Fibroblast of mammary gland (primary cell): Measurements from ENCODE around the gene EMP2.
"Not testable (repeated sequence)": the region's sequence is repeated elsewhere in the genome, so short reads cannot be mapped to it uniquely, and the experiment has no call there.

Source experiments
- DNase-seq: peaks from one replicate; pipeline ENCODE4 v3.0.0-alpha.2; 2010; ENCODE audit warnings: low read depth
- H3K4me3 ChIP-seq: 2 replicates; pipeline ENCODE4 v1.5.1; 2011; ENCODE audit warnings: low read depth, mild to moderate bottlenecking, low read length, moderate library complexity; ENCODE audit not compliant: control insufficient read depth
- TF ChIP-seq, protein P1 (sequence below): conservative IDR thresholded peaks from 2 replicates; pipeline ENCODE4 v1.5.1; 2011; ENCODE audit warnings: low read depth, low read length, inconsistent platforms; ENCODE audit not compliant: control insufficient read depth, insufficient read depth

Gene EMP2

DNA sequence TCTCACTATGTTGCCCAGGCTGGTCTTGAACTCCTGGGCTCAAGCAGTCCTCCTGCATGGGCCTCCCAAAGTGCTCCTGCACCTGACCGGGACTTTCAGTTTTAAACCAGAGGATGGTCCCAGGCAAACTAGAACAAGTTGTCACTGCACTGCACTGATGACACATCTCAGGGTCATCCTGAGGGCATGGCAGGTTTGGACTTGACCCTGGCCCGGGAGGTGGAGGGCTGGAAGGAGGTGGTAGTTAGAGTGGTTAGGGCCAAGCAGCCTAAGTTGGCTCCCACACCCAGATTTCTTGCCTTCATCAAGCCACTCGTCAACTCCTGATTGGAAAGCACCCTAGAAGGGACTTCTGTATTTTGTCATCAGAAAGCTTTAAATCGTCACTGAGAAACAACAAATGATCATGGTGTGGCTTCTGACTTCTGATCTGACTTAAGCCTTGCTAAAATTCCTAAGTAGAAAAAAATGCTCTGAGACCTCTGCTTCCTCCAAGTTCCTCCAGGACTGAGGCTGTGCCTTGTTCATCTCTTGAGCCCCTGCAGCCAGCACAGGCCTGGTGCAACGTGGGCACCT is 43.5 kb downstream of the EMP2 start:
- TF ChIP-seq, protein P1, sequence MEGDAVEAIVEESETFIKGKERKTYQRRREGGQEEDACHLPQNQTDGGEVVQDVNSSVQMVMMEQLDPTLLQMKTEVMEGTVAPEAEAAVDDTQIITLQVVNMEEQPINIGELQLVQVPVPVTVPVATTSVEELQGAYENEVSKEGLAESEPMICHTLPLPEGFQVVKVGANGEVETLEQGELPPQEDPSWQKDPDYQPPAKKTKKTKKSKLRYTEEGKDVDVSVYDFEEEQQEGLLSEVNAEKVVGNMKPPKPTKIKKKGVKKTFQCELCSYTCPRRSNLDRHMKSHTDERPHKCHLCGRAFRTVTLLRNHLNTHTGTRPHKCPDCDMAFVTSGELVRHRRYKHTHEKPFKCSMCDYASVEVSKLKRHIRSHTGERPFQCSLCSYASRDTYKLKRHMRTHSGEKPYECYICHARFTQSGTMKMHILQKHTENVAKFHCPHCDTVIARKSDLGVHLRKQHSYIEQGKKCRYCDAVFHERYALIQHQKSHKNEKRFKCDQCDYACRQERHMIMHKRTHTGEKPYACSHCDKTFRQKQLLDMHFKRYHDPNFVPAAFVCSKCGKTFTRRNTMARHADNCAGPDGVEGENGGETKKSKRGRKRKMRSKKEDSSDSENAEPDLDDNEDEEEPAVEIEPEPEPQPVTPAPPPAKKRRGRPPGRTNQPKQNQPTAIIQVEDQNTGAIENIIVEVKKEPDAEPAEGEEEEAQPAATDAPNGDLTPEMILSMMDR: no peak
- H3K4me3 ChIP-seq: no peak overlapping the region

DNA sequence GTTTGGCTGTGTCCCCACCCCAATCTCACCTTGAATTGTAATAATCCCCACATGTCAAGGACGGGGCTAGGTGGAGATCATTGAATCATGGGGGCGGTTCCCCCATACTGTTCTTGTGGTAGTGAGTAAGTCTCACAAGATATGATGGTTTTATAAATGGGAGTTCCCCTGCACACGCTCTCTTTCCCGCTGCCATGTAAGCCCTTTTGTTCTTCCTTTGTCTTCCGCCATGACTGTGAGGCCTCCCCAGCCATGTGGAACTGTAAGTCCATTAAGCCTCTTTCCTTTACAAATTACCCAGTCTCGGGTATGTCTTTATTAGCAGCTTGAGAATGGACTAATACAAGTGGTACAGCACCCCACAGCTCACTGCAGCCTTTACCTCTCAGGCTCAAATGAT is 44.1 kb downstream of the EMP2 start:
- H3K4me3 ChIP-seq, DNase-seq: not testable (repeated sequence)

More for the DNA sequence above, 43.5 kb downstream of the EMP2 start:
- DNase-seq: no peak

DNA sequence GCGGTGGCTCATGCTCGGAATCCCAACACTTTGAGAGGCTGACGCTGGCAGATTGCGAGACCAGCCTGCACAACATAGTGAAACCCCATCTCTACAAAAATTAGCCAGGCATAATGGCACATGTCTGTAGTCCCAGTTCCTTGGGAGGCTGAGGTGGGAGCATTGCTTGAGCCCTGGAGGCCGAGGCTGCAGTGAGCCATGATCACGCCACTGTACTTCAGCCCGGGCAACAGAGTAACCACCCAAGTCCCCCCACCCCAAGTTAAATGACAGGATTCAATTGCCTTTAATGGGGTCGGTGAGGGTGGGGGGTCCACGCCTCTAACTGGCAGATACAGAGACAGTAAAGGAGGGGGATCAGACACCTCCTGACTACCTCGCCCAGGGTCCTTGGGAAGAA is 44.9 kb downstream of the EMP2 start:
- H3K4me3 ChIP-seq: no peak overlapping the region
- no peak for DNase-seq
- TF ChIP-seq, protein P1: no peak

DNA sequence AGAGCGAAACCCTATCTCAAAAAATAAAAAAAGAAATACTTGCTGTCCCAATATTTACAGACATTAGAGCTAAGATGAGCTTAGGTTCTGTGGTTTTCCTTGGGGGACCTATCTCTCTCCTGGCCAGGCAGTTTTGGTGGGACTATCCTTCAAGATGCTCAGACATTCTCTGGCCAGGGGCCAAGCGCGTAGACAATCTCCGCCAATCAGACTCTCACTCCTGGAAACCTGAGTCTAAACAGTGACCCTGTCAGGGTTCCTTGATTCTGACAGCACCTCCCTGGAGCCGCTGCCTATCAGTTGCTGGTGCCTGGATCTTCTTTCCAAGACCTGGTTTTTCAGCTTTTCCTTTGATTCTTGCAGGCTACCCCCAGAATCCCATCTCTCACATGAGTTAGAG is 45.6 kb downstream of the EMP2 start:
- TF ChIP-seq, protein P1: no peak
- no peak overlapping the region for H3K4me3 ChIP-seq
- DNase-seq: no peak

DNA sequence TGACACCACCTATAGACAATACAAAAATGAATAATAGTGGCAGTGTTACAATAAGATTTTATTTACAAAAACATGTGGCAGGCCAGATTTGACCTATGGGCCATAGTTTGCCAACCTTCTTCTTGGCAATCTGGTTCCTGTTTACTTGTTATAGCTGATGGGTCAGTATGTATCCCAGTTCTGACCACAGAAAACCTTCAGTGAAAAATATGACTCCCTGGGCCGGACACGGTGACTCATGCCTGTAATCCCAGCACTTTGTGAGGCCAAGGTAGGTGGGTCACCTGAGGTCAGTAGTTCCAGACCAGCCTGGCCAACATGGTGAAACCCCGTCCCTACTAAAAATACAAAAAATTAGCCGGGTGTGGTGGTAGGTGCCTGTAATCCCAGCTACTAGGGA is 46.8 kb downstream of the EMP2 start:
- peak; percentile 73 for DNase-seq
- not testable (repeated sequence) for H3K4me3 ChIP-seq

DNA sequence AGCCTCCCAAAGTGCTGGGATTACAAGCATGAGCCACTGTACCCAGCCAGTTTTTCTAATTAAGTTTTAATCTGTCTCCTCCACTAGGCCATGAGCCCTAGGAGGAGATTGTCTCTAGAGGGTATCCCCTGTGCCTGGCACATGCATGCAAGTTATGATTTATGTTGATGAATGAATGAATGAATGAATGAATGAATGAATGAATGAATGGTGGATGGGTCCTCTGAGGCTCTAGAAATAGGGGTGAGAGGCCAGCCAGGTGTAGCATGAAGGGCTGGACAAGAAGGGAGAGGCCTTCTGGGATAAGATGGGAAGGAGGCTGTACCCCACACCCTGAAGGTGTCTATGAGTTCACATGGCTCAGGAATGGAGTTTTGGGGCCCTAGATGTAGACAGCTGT is 48.8 kb downstream of the EMP2 start:
- DNase-seq: no peak
- H3K4me3 ChIP-seq: no peak overlapping the region
- TF ChIP-seq, protein P1: no peak

DNA sequence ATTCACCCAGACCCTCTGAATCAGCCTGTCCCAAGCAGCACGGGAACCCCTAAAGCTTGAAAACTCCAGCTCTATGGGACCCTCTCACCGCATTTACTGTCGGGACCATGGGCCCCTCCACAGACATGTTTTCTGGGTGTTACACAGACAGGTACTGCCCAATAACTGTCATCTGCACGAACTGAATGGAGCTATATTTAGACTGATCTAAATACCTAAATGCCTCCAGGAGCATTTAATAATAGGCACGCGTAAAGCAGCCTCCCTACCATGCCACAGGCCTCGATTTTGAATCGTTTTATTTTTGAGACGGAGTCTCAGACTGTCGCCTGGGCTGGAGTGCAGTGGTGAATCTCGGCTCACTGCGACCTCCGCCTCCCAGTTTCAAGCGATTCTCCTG is 49.7 kb downstream of the EMP2 start:
- TF ChIP-seq, protein P1: no peak
- no peak for DNase-seq
- H3K4me3 ChIP-seq: no peak overlapping the region

DNA sequence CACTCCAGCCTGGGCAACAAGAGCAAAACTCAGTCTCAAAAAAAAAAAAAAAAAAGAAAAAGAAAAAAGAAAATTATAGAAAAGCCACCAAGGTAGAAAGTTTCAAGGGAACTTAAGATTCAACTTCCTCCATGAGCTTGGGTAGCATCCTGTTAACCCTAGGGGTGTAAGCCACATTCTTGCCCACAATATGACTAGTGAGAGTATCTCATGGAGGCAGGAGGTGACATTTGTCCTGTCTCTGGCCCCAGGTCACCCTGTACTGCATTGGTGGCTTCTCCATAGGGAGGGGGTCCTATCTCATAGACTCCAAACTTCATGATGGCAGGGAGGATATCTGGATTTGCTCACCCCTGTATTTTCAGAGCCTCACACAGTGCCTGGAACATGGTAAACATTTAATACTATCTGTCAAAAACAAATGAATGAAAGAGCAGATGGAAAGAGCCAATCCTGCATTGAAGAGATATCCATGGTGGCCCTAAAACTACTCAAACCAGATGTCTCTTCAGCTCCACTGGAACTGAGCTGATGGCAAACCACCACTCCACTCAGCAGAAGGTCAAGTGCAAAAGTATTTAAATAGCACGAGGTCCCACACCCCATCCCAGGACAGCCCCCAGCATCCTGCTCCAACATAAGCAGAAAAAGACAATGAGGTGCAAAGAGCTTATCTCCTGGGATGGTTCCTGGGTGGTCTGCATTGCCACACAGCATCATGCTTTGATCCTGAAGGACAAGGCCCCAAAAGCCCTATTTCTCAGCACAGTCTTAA is 50.3 kb downstream of the EMP2 start:
- H3K4me3 ChIP-seq: no peak overlapping the region
- TF ChIP-seq, protein P1: no peak
- no peak for DNase-seq
